HUES48 (cell line): Measurements from ENCODE around the gene TULP3.

Experiments used
- H3K27ac ChIP-seq: one replicate; pipeline ENCODE4 v1.7.0; 2013; ENCODE audit warnings: low read depth, low read length, inconsistent platforms
- H3K27me3 ChIP-seq: 2 replicates; pipeline ENCODE4 v1.6.1; 2013; ENCODE audit warnings: mild to moderate bottlenecking, low read length; ENCODE audit not compliant: control insufficient read depth, insufficient read depth
- H3K36me3 ChIP-seq: 2 replicates; pipeline ENCODE4 v1.6.1; 2013; ENCODE audit warnings: low read length; ENCODE audit not compliant: control insufficient read depth, insufficient read depth
- H3K4me1 ChIP-seq: 2 replicates; pipeline ENCODE4 v1.6.1; 2013; ENCODE audit warnings: mild to moderate bottlenecking, low read length; ENCODE audit not compliant: control insufficient read depth, insufficient read depth
- H3K4me3 ChIP-seq: 2 replicates; pipeline ENCODE4 v1.5.1; 2013; ENCODE audit warnings: mild to moderate bottlenecking, low read depth, low read length
- H3K9ac ChIP-seq: 2 replicates; pipeline ENCODE4 v1.6.1; 2013; ENCODE audit warnings: mild to moderate bottlenecking, low read depth, low read length, moderate library complexity
- H3K9me3 ChIP-seq: 2 replicates; pipeline ENCODE4 v1.6.1; 2013; ENCODE audit warnings: low read length; ENCODE audit not compliant: control insufficient read depth, insufficient read depth

Gene TULP3

GRCh38 chr12:2986876-2987275 lies 96.2 kb downstream of the TULP3 start:
- Histone ChIP-seq H3K9ac (no peak overlapping the region), H3K27me3 (no peaks in the 10 kb centered on the region), H3K4me3 (no peak overlapping the region), H3K4me1 (no peaks in the 10 kb centered on the region), H3K36me3 (peaks cover 26% of the 10 kb centered on the region), H3K9me3 (peaks cover 5% of the 10 kb centered on the region; the same call in 1 of the 2 replicates), H3K27ac (no peak overlapping the region)

GRCh38 chr12:2988494-2988893 lies 97.8 kb downstream of the TULP3 start:
- peaks cover 20% of the 10 kb centered on the region for H3K36me3 ChIP-seq
- H3K27me3 ChIP-seq, result no peaks in the 10 kb centered on the region
- H3K27ac ChIP-seq, result no peak overlapping the region
- no peaks in the 10 kb centered on the region for H3K4me1 ChIP-seq
- no peak overlapping the region for H3K4me3 ChIP-seq
- H3K9me3 ChIP-seq, result peaks cover 5% of the 10 kb centered on the region; the same call in 1 of the 2 replicates
- no peak overlapping the region for H3K9ac ChIP-seq
